NCI-H187 (cell line): ENCODE results near the gene PRR15L.
A peak's percentile ranks its signal among the peaks of the same experiment; 100 is the strongest.

ENCODE experiments used
- DNase-seq, 2 experiments: peaks; one replicate each; lab custom pipeline; 2025; lab: John Stamatoyannopoulos, UW

Gene PRR15L

DNA sequence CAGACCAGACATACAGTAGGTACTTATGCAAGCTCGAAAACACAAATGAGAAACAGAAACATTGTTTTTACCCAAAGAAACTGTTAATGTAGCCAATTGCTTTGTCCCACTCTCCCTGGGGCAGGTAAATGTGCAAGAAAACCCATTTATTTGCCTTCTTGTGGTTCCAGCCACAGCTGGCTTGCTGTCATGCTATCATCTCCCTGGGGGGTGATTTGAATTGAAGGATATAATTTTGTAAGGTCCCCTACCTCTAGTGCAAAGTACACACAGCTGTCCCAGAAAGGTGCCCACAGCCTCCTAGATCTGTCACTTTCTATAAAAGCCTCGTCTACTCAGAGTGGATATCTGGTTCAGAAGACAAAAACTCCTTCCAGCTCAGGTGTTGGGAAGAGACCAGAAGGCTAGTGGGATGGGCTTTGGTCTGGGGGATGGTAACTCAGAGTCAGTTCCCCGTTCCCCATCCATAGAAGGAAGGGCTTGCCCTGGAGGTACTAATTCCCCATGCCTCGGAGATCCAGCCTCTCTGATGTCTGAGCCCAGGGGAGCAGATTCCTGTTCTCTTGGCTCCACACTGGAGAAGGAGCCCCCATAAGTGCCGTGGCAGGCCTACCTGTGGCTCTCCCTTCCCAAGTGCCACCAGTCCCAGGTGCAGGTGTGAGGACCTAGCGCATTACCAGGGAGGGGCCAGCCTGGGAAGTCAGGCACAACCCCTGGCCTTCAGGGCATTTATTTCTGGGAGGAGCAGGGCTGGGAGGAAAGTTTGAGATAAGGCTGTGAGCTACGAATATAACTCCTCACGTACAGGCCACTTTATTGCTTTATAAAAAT, 2.4 kb upstream of the PRR15L start:
- DNase-seq = peak; percentile 80 to 87

DNA sequence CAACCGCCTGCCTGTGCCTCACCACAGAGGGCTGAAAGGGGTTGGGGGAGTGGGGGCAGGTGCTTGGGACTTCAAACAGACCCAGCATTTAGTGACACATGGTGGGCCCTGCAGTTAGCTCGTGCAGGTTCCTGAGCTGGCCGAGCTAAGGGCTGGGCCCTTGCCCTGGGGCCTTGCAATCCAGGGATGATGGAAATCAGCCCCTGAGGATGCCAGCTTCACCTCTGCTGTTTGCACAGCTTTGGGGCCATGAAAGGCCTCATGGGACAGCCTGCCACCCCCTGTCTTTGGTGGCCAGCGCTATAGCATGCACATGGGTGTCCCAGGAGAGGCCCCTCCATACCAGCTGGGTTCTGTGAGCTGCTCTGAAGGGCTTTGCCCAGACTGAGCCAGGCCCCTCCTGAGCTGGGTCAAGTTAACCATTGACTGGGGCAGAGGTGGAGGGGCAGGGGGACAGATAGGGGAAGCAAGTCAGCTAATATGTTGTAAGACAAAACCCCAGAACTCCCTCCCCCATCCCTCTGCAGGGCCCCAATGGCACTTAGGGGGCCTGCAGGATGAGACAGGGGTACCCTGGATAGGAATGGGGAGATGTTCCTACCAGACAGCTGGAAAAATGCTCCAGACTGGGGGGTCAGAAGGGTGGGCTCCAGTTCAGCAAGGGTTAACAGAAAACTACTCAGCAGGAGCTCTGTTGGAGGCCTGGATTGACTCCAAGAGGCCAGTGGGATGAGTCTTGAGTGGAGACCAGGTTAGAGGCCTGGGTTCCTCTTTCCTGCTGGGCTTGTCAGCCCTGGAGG, 692 bp downstream of the PRR15L start:
- no peak for DNase-seq

DNA sequence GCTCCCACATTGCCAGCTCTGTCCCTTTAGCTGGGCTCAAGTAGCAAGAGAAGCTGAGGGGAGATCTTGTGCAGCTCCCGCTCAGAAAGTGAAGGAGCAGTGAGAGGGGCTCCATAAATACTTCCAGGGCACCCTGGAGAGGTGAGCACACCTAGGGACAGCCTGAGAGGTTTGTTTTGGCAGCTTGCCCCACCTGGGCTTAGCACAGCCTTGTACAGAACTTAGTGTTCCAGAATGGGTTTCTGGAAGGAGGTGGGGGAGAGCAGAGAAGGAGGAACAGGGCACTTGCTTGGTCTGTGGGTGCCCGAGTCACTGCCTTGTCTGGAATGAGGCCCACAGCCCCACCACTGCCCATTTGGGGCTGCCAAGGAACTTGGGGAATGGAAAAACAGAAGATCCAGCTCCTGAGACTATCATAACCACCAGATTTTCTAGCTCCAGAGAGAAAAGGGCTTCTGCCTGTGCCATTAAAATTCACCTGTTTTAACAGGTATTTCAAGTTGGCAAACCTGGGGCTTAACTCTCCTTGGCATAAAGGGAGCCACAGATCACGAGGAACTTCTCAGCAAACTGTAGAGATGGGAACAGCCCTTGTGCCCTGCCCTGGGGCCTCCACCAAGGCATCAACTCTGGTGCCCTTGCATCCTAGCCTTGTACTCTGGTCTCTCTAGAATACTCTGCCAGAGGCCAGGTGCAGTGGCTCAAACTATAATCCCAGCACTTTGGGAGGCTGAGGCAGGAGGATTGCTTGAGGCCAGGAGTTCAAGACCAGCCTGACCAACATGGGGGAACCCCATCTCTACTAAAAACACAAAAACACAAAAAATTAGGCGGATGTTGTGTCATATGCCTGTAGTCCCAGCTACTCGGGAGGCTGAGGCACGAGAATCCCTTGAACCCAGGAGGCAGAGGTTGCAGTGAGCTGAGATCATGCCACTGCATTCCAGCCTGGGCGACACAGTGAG, 1.9 kb downstream of the PRR15L start:
- DNase-seq = peak; percentile 13 to 45

DNA sequence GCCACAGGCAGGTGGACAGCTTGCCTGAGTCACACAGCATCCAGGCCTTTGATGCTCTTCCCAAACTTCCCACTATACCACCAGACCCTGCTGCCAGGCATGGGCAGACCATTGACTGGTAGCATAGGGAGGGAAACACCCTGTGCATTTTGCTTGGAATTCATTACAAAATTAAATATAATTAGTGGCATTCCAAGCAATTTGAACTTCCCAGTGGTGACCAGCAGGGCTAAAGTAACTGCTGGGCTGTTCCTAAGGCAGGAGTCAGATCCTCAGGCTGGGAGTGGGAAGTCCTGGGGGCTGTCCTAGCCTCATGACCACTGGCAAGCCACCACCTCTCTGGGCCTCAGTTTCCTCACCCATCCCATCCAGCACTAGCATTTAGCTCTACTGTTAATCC, 3.8 kb downstream of the PRR15L start:
- DNase-seq = no peak

DNA sequence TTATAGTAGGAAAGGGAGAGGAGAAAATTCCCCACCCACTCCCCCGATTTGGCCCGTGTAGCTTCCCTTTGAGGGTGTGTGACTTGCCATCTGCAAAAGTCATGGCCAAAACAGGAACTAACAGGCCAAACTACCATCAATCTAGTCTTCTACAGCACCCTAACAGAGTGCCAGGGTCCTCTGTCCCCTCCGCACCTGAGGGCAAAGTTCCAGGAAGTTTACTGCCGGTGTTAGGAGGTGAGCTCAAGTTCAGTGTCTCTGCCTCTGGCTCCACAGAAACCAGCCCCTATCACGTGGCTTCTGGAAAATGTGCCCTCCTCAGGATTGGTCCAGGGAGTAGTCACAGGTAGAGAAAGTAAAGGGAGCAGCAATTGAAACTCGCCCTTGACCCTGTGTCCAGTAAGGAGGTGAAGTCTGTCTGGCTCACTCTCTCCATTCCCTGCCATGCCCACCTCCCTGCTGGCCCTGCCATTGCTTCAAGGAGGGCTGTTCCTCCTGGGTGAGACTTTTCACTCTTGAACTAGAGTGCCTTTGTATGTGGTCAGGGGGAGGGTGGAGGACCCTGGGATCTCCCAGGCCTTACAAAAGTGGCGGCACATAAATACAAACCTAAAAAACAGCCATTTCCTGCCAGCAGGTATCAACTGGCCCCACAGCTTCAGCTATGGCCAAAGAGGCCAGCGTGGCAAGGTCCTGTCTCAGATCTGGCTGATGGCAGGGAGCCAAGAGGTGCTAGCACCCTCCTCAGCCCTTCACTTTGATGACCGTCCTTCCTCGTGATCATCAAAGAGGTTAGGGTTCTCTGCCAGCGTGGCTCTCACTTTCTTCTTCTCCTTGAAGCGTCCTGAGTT, 5.3 kb downstream of the PRR15L start:
- DNase-seq = no peak

DNA sequence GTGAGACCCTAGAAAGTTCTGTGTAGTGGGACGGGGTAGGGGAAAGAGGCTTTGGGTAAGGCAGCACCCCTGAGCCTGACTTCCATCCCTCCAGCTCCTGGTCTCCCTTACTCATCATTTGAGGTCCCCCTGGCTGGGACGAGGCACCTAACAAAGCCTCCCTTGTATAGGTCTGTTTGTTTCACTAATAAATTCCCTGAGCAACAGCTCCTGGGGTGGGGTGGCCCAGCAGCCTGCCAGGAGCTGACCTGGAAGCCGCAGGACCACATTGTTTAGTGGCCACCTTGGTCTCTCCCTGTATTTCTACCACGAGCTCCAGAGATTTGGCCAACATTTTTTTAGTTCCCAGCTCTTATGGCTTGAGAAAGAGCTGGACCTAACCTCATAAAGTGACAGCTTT, 7.2 kb downstream of the PRR15L start:
- no peak for DNase-seq

DNA sequence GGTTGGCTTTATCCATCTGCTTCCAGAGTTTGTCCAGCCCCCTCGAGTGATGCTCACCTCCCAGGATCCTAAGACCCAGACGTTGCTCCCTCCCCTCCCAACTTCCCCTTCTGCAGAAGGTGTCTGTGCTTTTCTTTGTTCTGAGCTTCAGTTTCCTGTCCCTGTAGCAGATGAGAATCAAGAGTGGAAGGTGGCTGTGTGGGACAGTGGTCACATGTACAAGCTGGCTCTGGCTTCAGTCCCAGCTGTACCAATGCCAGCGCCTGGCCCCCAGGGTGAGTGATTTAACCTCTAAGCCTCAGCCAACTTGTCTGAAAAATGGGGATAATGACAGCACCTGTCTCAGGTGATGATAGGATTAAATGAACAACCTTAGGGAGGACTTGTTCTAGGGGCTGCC, 7.7 kb downstream of the PRR15L start:
- no peak for DNase-seq

DNA sequence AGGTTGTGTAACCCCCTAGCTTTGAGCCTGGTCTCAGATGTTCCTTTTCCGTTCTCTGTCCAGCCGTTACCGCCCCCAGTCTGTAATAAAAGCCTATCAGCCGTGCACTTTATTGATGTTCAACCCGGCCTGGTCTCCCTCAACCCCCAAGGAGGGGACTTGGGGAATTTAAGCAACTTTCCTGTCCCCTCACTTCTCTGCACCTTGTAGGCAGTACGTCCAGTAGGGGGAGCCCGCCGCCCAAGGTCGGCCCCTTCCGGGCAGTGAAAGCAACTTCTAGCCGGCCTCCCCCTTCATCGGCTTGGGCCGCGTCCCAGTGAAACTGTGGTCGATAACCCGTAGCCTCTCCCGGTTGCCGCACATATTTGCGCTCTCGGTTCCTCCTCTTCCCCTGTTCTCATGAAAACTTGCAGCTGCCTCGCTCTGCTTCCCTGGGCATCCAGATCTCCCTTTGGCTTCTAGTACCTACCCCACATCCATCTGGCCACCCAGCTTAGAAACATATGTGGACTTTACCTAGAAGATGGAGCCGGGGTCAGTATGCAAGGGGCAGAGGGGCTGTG, 8.4 kb downstream of the PRR15L start:
- DNase-seq = peak; percentile 43 to 61

DNA sequence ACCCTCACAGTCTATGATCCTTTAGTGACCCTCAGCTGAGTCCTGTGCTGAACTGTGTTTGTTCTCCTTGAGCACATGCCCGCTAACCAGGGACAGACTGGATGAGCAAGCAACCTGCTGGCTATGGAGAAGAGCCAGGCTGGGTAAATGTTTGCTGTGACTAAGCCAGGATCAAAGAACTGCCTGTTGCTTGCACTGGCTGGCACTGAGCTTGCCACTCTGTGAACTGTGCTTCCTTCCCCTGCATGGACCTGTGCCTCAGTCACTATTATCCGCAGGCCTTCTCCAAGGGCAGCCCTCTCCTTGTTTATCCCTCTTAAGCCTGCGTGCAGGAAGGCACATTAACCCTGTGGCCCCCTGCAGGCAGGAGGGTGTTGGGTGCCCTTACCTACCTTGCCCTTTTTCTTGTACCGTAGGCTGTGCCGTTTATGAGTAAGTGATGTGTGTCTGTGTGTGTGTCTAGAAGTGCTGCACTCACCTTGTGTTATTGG, 8.9 kb downstream of the PRR15L start:
- no peak for DNase-seq

DNA sequence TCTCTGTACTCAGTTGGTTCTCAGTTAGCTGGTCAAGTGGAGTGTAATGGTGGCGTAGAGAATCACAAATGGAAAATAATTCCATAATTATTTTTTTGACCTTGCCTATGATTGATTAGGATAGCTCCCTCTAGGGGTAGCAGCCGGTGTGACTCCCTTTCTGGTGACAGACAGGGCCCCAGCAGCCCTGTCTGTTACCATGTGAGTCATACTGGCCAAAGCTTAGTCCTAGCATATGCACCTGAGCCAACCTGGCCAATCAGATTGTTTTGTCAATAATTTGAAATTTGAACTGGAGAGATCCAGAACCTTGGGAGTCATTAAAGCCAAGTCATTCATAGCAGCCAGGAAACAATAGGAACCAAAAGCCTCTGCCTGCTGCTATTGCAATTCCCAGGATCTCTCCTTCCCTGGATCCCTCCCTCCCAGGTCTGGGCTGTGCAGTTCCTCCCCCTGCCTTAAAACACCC, 10.7 kb downstream of the PRR15L start:
- peak; percentile 21 to 48 for DNase-seq

DNA sequence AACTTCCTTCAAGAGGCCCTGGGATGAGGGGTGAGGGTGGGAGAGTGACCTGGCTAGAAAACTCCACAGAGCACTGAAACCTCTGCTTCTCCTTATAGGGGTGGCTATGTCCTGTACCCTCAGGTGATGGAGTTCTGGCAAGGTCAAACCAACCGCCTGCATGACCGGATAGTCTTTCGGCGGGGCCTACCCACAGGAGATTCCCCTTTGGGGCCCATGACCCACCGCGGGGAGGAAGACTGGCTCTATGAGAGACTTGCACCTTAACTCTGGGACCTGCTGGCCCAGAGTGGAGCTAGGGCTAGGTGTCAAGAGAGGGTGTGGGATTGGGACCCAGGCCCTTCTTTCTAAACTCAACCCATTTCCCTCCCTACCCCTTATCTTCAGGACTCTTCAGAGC, 11.2 kb downstream of the PRR15L start:
- no peak for DNase-seq

DNA sequence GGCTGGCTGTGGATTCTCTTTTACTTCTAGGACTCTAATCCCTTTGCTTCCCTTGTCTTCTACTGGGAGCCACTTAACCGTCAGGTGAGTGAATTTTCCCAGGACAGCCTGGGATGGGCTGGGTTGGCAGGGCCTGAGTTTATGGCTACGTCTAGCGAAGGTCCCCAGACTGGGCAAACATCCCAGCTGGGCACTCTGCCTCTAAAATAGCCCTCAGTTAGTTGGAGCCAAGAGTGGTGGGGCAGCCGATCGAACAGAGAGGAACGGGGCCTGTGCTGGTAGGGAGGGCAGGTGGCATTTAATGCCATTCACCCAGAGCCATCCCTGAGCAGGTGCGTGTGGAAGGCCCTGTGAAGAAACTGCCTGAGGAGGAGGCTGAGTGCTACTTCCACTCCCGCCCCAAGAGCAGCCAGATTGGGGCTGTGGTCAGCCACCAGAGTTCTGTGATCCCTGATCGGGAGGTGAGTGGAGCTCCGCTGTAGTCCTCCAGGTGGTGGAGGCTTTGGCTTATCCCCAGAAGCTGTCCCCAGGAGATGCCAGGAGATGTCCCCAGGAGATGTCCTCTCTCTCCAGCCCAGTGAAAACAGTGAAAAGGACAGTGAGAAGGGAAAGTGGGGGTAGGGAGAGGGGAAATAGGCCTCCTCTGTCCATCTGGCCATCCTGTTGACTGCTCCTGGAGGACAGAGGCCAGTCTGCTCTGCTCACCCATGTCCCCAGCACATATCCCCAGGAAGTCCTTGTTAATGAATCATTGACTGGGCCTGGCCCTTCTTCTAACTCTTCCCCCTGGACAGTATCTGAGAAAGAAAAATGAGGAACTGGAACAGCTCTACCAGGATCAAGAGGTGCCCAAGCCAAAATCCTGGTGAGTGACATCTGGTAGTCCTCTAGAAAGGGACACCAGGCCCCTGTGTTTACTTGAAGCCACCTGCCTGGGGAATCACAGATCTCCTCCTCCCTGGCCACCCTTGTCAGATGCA, 11.9 kb downstream of the PRR15L start:
- DNase-seq = no peak

DNA sequence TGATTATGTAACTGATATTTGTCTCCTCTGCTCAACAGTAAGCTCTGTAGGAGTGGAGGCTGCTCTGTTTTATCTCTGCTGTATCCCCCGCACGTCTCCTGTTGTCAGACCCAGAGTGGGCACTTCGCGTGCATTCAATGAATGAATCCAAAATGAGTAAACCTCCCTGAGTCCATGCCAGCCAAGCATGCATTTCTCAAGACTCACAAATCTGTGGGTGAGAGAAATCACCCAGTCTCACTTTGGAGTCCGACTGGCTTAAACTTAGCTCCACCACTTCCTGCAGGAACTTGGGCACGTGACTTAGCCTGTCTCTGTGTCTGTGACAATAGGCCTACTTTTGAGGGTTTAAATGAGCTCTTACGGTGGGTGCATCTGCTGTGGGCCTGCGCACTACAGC, 12.6 kb downstream of the PRR15L start:
- no peak for DNase-seq

DNA sequence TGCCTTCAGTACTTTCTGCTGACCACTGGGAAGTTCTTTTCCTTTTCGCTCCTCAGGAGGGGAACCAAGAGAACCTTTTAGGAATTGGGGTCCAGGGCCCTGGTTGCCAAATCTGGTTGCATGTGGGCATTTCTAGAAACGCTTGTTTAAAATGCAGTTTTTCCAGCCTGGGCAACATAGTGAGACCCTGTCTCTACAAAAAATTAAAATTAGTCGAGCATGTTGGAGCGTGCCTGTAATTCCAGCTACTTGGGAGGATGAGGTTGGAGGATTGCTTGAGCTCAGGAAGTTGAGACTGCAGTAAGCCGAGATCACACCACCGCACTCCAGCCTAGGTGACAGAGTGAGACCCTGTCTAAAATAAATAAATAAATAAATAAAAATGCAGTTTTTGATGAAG, 15.1 kb downstream of the PRR15L start:
- DNase-seq = no peak

DNA sequence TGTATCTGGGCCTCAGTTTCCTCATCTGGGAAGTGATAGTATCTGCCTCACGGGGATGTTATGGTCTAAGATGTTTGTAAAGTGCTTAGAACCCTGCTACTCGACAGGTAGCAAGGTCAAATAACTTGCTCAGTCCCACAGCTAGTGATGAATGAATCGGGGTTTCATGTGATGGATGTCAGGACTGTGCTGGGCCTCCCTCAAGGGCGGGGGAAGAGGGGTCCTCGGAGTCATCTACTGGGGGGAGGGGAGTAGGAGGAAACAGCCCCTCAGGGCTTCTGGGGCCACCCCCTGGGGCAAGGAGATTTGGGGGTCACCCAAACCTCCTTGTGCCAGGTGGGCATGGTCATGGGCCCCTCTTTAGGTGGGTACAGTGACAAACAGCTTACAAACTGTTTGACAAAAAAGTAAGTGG, 15.6 kb downstream of the PRR15L start:
- no peak for DNase-seq

DNA sequence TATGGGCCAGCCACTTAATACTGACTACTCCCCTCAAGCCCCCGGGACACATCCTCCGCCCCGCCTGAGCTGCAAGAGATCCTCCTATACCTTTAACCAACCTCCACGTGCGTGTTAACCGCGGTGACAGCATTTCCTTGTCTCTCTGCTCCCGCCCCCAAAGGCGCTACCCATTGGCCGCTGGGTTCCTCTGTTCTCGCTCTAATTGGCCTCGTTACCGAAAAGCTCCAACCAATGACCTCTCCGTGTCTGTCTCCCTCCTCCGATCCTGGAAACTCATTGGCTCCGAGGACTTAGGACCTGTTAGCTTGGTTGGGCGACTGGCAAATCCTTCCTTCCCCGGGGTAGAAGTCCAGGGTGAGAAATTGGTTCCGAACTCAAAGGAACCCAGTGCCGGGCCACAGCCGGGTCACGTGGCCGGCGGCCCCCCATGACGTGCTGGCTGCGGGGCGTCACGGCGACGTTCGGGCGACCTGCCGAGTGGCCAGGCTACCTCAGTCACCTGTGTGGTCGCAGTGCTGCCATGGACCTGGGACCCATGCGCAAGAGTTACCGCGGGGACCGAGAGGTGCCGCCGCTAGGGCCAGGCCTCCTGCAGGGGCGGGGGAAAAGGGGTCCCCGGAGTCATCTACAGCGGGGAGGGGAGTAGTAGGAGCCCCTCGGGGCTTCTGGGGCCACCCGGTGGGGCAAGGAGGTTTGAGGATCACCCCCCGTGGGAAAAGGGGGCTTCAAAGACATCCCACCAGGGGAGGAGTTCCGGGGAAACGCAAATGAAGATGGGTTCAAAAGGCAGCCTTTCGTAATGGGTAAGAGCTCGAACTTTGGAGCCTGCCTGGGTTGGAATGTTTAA, 16.2 kb downstream of the PRR15L start, which contains the start of gene PNPO:
Gene PNPO, plus strand, starts transcription at position 326 of the 850 bp plus-strand sequence. Its CDS starts 105 bp downstream, at position 431.
- peak; percentile 72 to 77 for DNase-seq

DNA sequence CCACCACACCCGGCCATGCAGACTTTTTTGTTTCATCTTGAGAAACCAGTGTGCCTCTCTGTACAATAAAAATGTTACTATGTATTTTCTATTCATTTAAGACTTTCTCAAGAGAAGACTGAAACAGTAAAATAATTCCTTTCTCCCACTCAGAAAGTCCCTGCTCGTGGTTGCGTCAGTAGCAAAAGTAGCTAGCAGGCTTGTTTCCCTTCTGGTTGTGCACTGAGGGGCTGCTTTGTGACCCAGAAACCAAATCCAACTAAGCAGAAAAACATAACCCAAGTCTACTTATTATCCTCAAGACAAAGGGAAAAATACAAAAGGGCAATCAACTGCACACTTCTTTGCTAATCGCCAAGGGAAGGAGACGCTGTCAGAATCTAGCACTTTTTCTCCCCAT, 19.7 kb downstream of the PRR15L start:
- no peak for DNase-seq

DNA sequence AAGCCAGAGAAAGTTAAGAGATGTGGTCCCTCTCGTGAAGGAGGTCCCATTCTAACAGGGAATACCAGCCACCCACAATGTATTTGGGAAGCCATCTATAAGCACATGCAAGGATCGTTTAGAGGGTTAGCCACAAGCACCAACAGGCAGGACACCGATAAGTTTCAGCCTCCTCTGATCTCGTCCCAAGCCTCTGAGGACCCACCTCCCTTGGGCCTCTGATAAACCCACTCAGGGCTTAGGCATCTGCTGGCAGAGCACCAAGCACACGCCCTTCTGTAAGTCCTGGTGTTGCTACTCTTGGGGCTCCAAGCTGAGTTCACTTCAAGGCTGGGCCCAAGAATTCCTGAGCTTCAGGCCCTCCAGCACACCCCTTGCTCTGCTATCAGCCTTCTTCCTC, 21.7 kb downstream of the PRR15L start:
- no peak for DNase-seq
